Right lobe of liver (tissue), 4 donors: ENCODE data around the gene CLEC2D.

Experiments used
- CTCF ChIP-seq, 4 donors: fragments of 200-600 bp in 3 of 4; fragments of 450-650 bp in 1 of 4; IDR thresholded peaks; one replicate each; pipeline versions ENCODE4 v1.5.1 to v1.8.0; 2016 to 2022; ENCODE audit warnings: antibody characterized with exemption in 4 of 4, mild to moderate bottlenecking in 2 of 4
- POLR2A ChIP-seq: fragments of 450-650 bp; IDR thresholded peaks from one replicate; pipeline ENCODE4 v1.6.1; 2017; ENCODE audit warnings: antibody characterized with exemption, mild to moderate bottlenecking
- donor health status: DM: no; HTN: no; CAD: no.
- donor health status: DM: no; HTN: no; CAD: no.
- donor health status: DM: no; HTN: yes; CAD: no.

- no peak for TF ChIP-seq CTCF (IDR thresholded peaks at IDR 0.05)
- no peak for TF ChIP-seq POLR2A
Observed at GRCh38 chr12:9745199-9745598, 75.7 kb downstream of the CLEC2D start.
